ENCODE results near the gene TASP1. TPM values are rescaled to one million over a fixed set of nuclear protein-coding genes. Genes with fewer than 3 reads are reported as not detected.

TASP1 gene
- polyA plus RNA-seq, 3 donors = 2.3 to 3.3 (median 2.6) TPM

DNA sequence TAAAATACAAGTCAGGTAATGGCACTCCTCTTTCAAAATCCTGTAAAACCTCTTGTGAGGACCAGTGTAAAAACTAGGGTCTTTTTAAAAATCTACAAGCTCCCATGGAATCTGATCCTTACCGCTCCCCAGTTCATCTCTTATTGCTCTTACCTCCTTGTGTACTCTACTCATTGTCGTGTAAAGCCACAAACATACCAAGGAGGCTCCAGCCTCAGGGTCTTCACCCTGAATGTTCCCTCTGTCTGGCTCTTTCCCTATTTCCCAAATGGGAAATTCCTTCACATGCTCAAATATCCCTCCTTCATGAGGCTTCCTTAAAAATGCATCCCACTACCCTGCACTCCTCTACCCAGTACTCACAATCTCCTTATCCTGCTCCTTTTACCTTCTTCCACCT lies 67.1 kb downstream of the TASP1 start:
- Mint-ChIP-seq H3K9me3 (peaks cover 0 to 10% (median 5%) of the 10 kb centered on the region in 7 donors), H3K36me3 (peaks cover 7 to 9% of the 10 kb centered on the region in 2 donors), H3K27ac (no peak overlapping the region), H3K4me3 (no peak overlapping the region), H3K4me1 (peaks cover 6% of the 10 kb centered on the region), H3K27me3 (ENCODE audit: low read depth in 3 of 3) (no peaks in the 10 kb centered on the region)
- Histone ChIP-seq H3K27me3 (ENCODE audit: control insufficient read depth in 2 of 2, insufficient read depth in 2 of 2, low read length in 2 of 2) (no peaks in the 10 kb centered on the region), H3K4me1 (ENCODE audit: control insufficient read depth in 1 of 2, insufficient read depth in 2 of 2, low read length in 2 of 2) (no peaks in the 10 kb centered on the region), H3K4me2 (replicated peaks; ENCODE audit: extremely low read depth, low read length, poor library complexity, severe bottlenecking) (no peak overlapping the region), H3K9ac (ENCODE audit: insufficient read depth, low read length, poor library complexity, severe bottlenecking) (no peak overlapping the region), H3K36me3 (replicated peaks in 1 of 2; ENCODE audit: control insufficient read depth in 1 of 2, insufficient read depth in 2 of 2, low read length in 2 of 2) (peaks cover 0 to 4% of the 10 kb centered on the region in 2 donors), H3K79me2 (ENCODE audit: insufficient read depth, low read length) (no peaks in the 10 kb centered on the region), H3K4me3 (replicated peaks in 1 of 3; ENCODE audit: low read depth in 2 of 3, low read length in 3 of 3) (no peak overlapping the region), H3K9me3 (replicated peaks in 1 of 2; ENCODE audit: control insufficient read depth in 1 of 2, insufficient read depth in 1 of 2, low read length in 2 of 2) (peaks cover 0 to 4% of the 10 kb centered on the region in 2 donors), H3K27ac (ENCODE audit: low read depth in 1 of 2, low read length in 2 of 2) (no peak overlapping the region), H2AFZ (ENCODE audit: insufficient read depth, low read depth, low read length, poor library complexity, severe bottlenecking) (no peak overlapping the region), H4K20me1 (ENCODE audit: insufficient read depth, low read length) (no peaks in the 10 kb centered on the region)
- no peak for DNase-seq
- TF ChIP-seq CTCF (IDR thresholded peaks at IDR 0.05) = no peak
- intact Hi-C loops (cut with micrococcal nuclease) = no loop called here
- WGBS (ENCODE audit: insufficient coverage) = 93% methylated on average over 2 of the region's 2 CpGs

GRCh38 chr20:13567663-13568062 lies 71.1 kb downstream of the TASP1 start:
- Histone ChIP-seq H3K4me1 (ENCODE audit: control insufficient read depth in 1 of 2, insufficient read depth in 2 of 2, low read length in 2 of 2) (no peaks in the 10 kb centered on the region), H3K27ac (ENCODE audit: low read depth in 1 of 2, low read length in 2 of 2) (no peak overlapping the region), H2AFZ (ENCODE audit: insufficient read depth, low read depth, low read length, poor library complexity, severe bottlenecking) (no peak overlapping the region), H3K36me3 (replicated peaks in 1 of 2; ENCODE audit: control insufficient read depth in 1 of 2, insufficient read depth in 2 of 2, low read length in 2 of 2) (no peaks in the 10 kb centered on the region), H3K79me2 (ENCODE audit: insufficient read depth, low read length) (no peaks in the 10 kb centered on the region), H3K4me2 (replicated peaks; ENCODE audit: extremely low read depth, low read length, poor library complexity, severe bottlenecking) (no peak overlapping the region), H3K27me3 (ENCODE audit: control insufficient read depth in 2 of 2, insufficient read depth in 2 of 2, low read length in 2 of 2) (no peaks in the 10 kb centered on the region), H3K4me3 (replicated peaks in 1 of 3; ENCODE audit: low read depth in 2 of 3, low read length in 3 of 3) (no peak overlapping the region), H4K20me1 (ENCODE audit: insufficient read depth, low read length) (no peaks in the 10 kb centered on the region), H3K9ac (ENCODE audit: insufficient read depth, low read length, poor library complexity, severe bottlenecking) (no peak overlapping the region), H3K9me3 (replicated peaks in 1 of 2; ENCODE audit: control insufficient read depth in 1 of 2, insufficient read depth in 1 of 2, low read length in 2 of 2) (no peaks in the 10 kb centered on the region)
- intact Hi-C loops (cut with micrococcal nuclease) = no loop called here
- DNase-seq = no peak
- Mint-ChIP-seq H3K4me3 (no peak overlapping the region), H3K27ac (peak overlapping the region in 2 of 7 donors; percentile 5 to 35), H3K36me3 (peaks cover 10 to 11% of the 10 kb centered on the region in 2 donors), H3K4me1 (peaks cover 6% of the 10 kb centered on the region), H3K27me3 (ENCODE audit: low read depth in 3 of 3) (no peaks in the 10 kb centered on the region), H3K9me3 (peaks cover 0 to 4% (median 0%) of the 10 kb centered on the region in 7 donors)
- 0% methylated on average over 3 of the region's 3 CpGs for WGBS (ENCODE audit: insufficient coverage)
- TF ChIP-seq CTCF (IDR thresholded peaks at IDR 0.05) = no peak
